A549 (cell line): ENCODE measurements around the gene MRPL30.

ENCODE experiments used
- CEBPB ChIP-seq, 2 experiments: fragments of >200 bp in 1 of 2; sonication (Bioruptor Twin) in 1 of 2; formaldehyde crosslinking in 1 of 2; IDR thresholded peaks; 2 replicates each; pipeline ENCODE4 v1.6.1; 2012 to 2016
- FOSL2 ChIP-seq, 2 experiments: fragments of 450-650 bp in 1 of 2; fragments of >200 bp in 1 of 2; sonication (Bioruptor Twin) in 1 of 2; formaldehyde crosslinking; IDR thresholded peaks; 2 replicates each; pipeline versions ENCODE4 v1.5.0 to v1.6.1; 2016 to 2020; ENCODE audit warnings: mild to moderate bottlenecking in 1 of 2, moderate library complexity in 1 of 2
- GATA3 ChIP-seq: IDR thresholded peaks from 2 replicates; pipeline ENCODE4 v1.6.1; 2012; ENCODE audit warnings: borderline replicate concordance
- JUNB ChIP-seq: fragments of >200 bp; sonication (Bioruptor Twin); formaldehyde crosslinking; IDR thresholded peaks from 2 replicates; pipeline ENCODE4 v1.6.1; 2016
- MAFK ChIP-seq: fragments of 450-650 bp; IDR thresholded peaks from 2 replicates; pipeline ENCODE4 v1.6.1; 2014; ENCODE audit not compliant: partially characterized antibody
- MAX ChIP-seq: IDR thresholded peaks from 2 replicates; pipeline ENCODE4 v1.6.1; 2012
- POLR2A ChIP-seq: IDR thresholded peaks from 2 replicates; pipeline ENCODE4 v1.6.1; 2012; ENCODE audit warnings: mild to moderate bottlenecking, low read length
- RAD21 ChIP-seq, 2 experiments: fragments of >200 bp in 1 of 2; sonication (Bioruptor Twin) in 1 of 2; formaldehyde crosslinking in 1 of 2; IDR thresholded peaks in 1 of 2; conservative IDR thresholded peaks in 1 of 2; 2 replicates in 1 of 2; 3 replicates in 1 of 2; pipeline ENCODE4 v1.6.1; 2012 to 2018; ENCODE audit warnings: inconsistent platforms in 1 of 2
- REST ChIP-seq: fragments of 200-600 bp; sonication (generic); IDR thresholded peaks from 2 replicates; pipeline ENCODE4 v1.6.1; 2016; ENCODE audit warnings: antibody characterized with exemption, mild to moderate bottlenecking, moderate library complexity
- TF ChIP-seq, protein P1 (sequence below): fragments of >200 bp; sonication (Bioruptor Twin); formaldehyde crosslinking; IDR thresholded peaks from 3 replicates; pipeline ENCODE4 v1.5.1; 2016

DNA sequence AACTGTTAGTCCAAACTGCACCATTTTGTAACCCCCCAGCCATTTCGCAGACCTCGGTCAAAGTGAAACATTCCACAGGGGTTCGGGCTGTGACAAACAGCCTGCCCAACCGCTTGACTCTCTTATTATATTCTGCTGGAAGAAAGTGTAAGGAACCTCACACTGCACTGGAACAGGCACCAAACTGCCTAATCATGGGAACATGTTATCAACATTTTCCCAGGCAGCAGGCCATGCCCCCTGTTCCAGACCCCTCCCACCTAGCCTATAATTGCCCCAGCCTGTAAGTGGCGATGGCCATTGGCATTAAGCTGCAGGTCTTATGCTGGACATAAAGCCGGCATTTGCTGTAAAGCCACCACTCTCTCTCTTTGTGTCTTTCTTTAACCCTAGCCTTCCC lies 57.6 kb downstream of the MRPL30 start:
- TF ChIP-seq, protein P1, sequence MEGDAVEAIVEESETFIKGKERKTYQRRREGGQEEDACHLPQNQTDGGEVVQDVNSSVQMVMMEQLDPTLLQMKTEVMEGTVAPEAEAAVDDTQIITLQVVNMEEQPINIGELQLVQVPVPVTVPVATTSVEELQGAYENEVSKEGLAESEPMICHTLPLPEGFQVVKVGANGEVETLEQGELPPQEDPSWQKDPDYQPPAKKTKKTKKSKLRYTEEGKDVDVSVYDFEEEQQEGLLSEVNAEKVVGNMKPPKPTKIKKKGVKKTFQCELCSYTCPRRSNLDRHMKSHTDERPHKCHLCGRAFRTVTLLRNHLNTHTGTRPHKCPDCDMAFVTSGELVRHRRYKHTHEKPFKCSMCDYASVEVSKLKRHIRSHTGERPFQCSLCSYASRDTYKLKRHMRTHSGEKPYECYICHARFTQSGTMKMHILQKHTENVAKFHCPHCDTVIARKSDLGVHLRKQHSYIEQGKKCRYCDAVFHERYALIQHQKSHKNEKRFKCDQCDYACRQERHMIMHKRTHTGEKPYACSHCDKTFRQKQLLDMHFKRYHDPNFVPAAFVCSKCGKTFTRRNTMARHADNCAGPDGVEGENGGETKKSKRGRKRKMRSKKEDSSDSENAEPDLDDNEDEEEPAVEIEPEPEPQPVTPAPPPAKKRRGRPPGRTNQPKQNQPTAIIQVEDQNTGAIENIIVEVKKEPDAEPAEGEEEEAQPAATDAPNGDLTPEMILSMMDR: no peak
- TF ChIP-seq GATA3: no peak
- no peak for TF ChIP-seq POLR2A
- TF ChIP-seq RAD21 (conservative IDR thresholded peaks at IDR 0.05 in 1 of 2, IDR thresholded peaks at IDR 0.05 in 1 of 2): no peak
- TF ChIP-seq JUNB: no peak
- TF ChIP-seq REST: no peak
- TF ChIP-seq MAX: no peak
- no peak for TF ChIP-seq FOSL2 (IDR thresholded peaks at IDR 0.05)
- no peak for TF ChIP-seq FOSL2 (CRISPR knock-in tag; IDR thresholded peaks at IDR 0.05)
- TF ChIP-seq MAFK: no peak
- TF ChIP-seq CEBPB (IDR thresholded peaks at IDR 0.05): no peak
